H9 (cell line): ENCODE measurements around the gene GTPBP4. TPM values are rescaled to one million over a fixed set of nuclear protein-coding genes. Genes with fewer than 3 reads are reported as not detected.

Experiments used
- DNase-seq: peaks from one replicate; pipeline ENCODE4 v3.0.0-alpha.2; 2017
- H2AFZ ChIP-seq: one replicate; pipeline ENCODE4 v1.6.1; 2013; ENCODE audit warnings: mild to moderate bottlenecking, low read length, control low read depth, moderate library complexity
- H2AK5ac ChIP-seq: 2 replicates; pipeline ENCODE4 v1.6.1; 2013; ENCODE audit warnings: low read length, control low read depth, mixed read lengths; ENCODE audit not compliant: insufficient read length
- H2BK120ac ChIP-seq: one replicate; pipeline ENCODE4 v1.6.1; 2013; ENCODE audit warnings: low read depth, mild to moderate bottlenecking, low read length, control low read depth, inconsistent platforms; ENCODE audit not compliant: poor library complexity, severe bottlenecking
- H2BK12ac ChIP-seq: 2 replicates; pipeline ENCODE4 v1.6.1; 2013; ENCODE audit warnings: low read length, control low read depth, mixed read lengths, low read depth; ENCODE audit not compliant: insufficient read length
- H2BK15ac ChIP-seq: 2 replicates; pipeline ENCODE4 v1.6.1; 2013; ENCODE audit warnings: low read depth, low read length, control low read depth
- H2BK20ac ChIP-seq: one replicate; pipeline ENCODE4 v1.6.1; 2013; ENCODE audit warnings: low read depth, mild to moderate bottlenecking, low read length, control low read depth, inconsistent platforms; ENCODE audit not compliant: poor library complexity, severe bottlenecking
- H2BK5ac ChIP-seq: 2 replicates; pipeline ENCODE4 v1.6.1; 2013; ENCODE audit warnings: low read length, control low read depth, mixed read lengths; ENCODE audit not compliant: insufficient read length
- H3K14ac ChIP-seq: 2 replicates; pipeline ENCODE4 v1.6.1; 2013; ENCODE audit warnings: low read length, control low read depth; ENCODE audit not compliant: insufficient read depth
- H3K18ac ChIP-seq: 2 replicates; pipeline ENCODE4 v1.6.1; 2013; ENCODE audit warnings: low read depth, mild to moderate bottlenecking, mixed read lengths, low read length, control low read depth; ENCODE audit not compliant: insufficient read length
- H3K23ac ChIP-seq: 2 replicates; pipeline ENCODE4 v1.6.1; 2013; ENCODE audit warnings: low read length, control low read depth, mixed read lengths, low read depth; ENCODE audit not compliant: insufficient read length
- H3K23me2 ChIP-seq: 2 replicates; pipeline ENCODE4 v1.6.1; 2013; ENCODE audit warnings: low read depth, mild to moderate bottlenecking, mixed read lengths, low read length, control low read depth; ENCODE audit not compliant: insufficient read length, poor library complexity, severe bottlenecking
- H3K27ac ChIP-seq: 2 replicates; pipeline ENCODE4 v1.5.1; 2013; ENCODE audit warnings: low read length, control low read depth, mixed read lengths, low read depth; ENCODE audit not compliant: insufficient read length
- H3K27me3 ChIP-seq: 2 replicates; pipeline ENCODE4 v1.6.1; 2013; ENCODE audit warnings: low read length, control low read depth, inconsistent platforms; ENCODE audit not compliant: insufficient read depth
- H3K4ac ChIP-seq: 2 replicates; pipeline ENCODE4 v1.6.1; 2013; ENCODE audit warnings: low read depth, mild to moderate bottlenecking, control low read depth, inconsistent platforms, low read length, moderate library complexity
- H3K4me1 ChIP-seq: 2 replicates; pipeline ENCODE4 v1.6.1; 2013; ENCODE audit warnings: low read length, control low read depth, inconsistent platforms; ENCODE audit not compliant: insufficient read depth
- H3K4me2 ChIP-seq: 2 replicates; pipeline ENCODE4 v1.6.1; 2013; ENCODE audit warnings: low read length, control low read depth, mixed read lengths; ENCODE audit not compliant: insufficient read length, insufficient read depth
- H3K56ac ChIP-seq: 2 replicates; pipeline ENCODE4 v1.6.1; 2013; ENCODE audit warnings: low read depth, mild to moderate bottlenecking, mixed read lengths, low read length, control low read depth; ENCODE audit not compliant: insufficient read length
- H3K79me1 ChIP-seq: 2 replicates; pipeline ENCODE4 v1.6.1; 2013; ENCODE audit warnings: low read depth, mild to moderate bottlenecking, moderate library complexity, low read length, control low read depth, inconsistent platforms; ENCODE audit not compliant: insufficient read depth, poor library complexity, severe bottlenecking
- H3K79me2 ChIP-seq: 2 replicates; pipeline ENCODE4 v1.6.1; 2013; ENCODE audit warnings: low read length, control low read depth, inconsistent platforms; ENCODE audit not compliant: insufficient read depth
- H3K9ac ChIP-seq: 2 replicates; pipeline ENCODE4 v1.6.1; 2013; ENCODE audit warnings: low read length, control low read depth, mixed read lengths; ENCODE audit not compliant: insufficient read length; ENCODE audit errors: extremely low read depth
- H3K9me3 ChIP-seq: one replicate; pipeline ENCODE4 v1.6.1; 2013; ENCODE audit warnings: low read depth, low read length, inconsistent platforms; ENCODE audit not compliant: control insufficient read depth
- H3T11ph ChIP-seq: one replicate; pipeline ENCODE4 v1.6.1; 2013; ENCODE audit warnings: mild to moderate bottlenecking, low read length, control low read depth, inconsistent platforms
- H4K20me1 ChIP-seq: one replicate; pipeline ENCODE4 v1.6.1; 2013; ENCODE audit not compliant: control insufficient read depth, insufficient read length, insufficient read depth
- H4K5ac ChIP-seq: 2 replicates; pipeline ENCODE4 v1.6.1; 2013; ENCODE audit warnings: low read depth, mild to moderate bottlenecking, mixed read lengths, low read length, control low read depth; ENCODE audit not compliant: insufficient read length
- H4K8ac ChIP-seq: replicated peaks from 2 replicates; pipeline ENCODE4 v1.6.1; 2013; ENCODE audit warnings: low read length, control low read depth, mixed read lengths, low read depth; ENCODE audit not compliant: insufficient read length
- H4K91ac ChIP-seq: 2 replicates; pipeline ENCODE4 v1.6.1; 2013; ENCODE audit warnings: low read depth, mild to moderate bottlenecking, moderate library complexity, mixed read lengths, low read length, control low read depth; ENCODE audit not compliant: insufficient read length
- H3K27ac Mint-ChIP-seq, 3 experiments: 2 replicates in 2 of 3; 3 replicates in 1 of 3; pipeline ENCODE4 v1.8.0; 2020 to 2021; ENCODE audit warnings: mixed read lengths in 3 of 3, mild to moderate bottlenecking in 1 of 3, moderate library complexity in 1 of 3
- H3K27me3 Mint-ChIP-seq: 2 replicates; pipeline ENCODE4 v1.8.0; 2021; ENCODE audit warnings: low read depth, mild to moderate bottlenecking, moderate library complexity, mixed read lengths
- H3K36me3 Mint-ChIP-seq, 3 experiments: 2 replicates in 2 of 3; 3 replicates in 1 of 3; pipeline ENCODE4 v1.8.0; 2020 to 2021; ENCODE audit warnings: low read depth in 3 of 3, mixed read lengths in 3 of 3; ENCODE audit not compliant: insufficient read depth in 1 of 3
- H3K4me1 Mint-ChIP-seq, 2 experiments: 2 replicates each; pipeline ENCODE4 v1.8.0; 2020; ENCODE audit warnings: mixed read lengths in 2 of 2
- H3K4me3 Mint-ChIP-seq, 2 experiments: 2 replicates in 1 of 2; 3 replicates in 1 of 2; pipeline ENCODE4 v1.8.0; 2020 to 2021; ENCODE audit warnings: mild to moderate bottlenecking in 2 of 2, mixed read lengths in 2 of 2, moderate library complexity in 1 of 2
- H3K9me3 Mint-ChIP-seq, 2 experiments: 2 replicates in 1 of 2; 3 replicates in 1 of 2; pipeline ENCODE4 v1.8.0; 2020; ENCODE audit warnings: mild to moderate bottlenecking in 2 of 2, mixed read lengths in 2 of 2, moderate library complexity in 1 of 2
- WGBS: extraction: QIAGEN DNeasy Blood & Tissue Kit; methylation state at CpG from one replicate; pipeline ENCODE4 v1.1.7; 2013; ENCODE audit warnings: missing lambda C conversion rate, low lambda C conversion rate, mixed read lengths; ENCODE audit not compliant: insufficient read length; ENCODE audit errors: extremely low coverage; 5-methylcytosine and 5-hydroxymethylcytosine counted together
- total RNA-seq: library from RNA; stranded (reverse); gene quantifications from 2 replicates; pipeline ENCODE4 v1.2.1, GENCODE V29; 2021
- TF ChIP-seq, protein P1 (sequence below): fragments of 200-600 bp; sonication (generic); conservative IDR thresholded peaks from 3 replicates; pipeline ENCODE4 v1.8.0; 2021; ENCODE audit warnings: antibody characterized with exemption, mild to moderate bottlenecking

GTPBP4 gene
- total RNA-seq, 1 experiment from 2014 or later: 134 TPM

DNA sequence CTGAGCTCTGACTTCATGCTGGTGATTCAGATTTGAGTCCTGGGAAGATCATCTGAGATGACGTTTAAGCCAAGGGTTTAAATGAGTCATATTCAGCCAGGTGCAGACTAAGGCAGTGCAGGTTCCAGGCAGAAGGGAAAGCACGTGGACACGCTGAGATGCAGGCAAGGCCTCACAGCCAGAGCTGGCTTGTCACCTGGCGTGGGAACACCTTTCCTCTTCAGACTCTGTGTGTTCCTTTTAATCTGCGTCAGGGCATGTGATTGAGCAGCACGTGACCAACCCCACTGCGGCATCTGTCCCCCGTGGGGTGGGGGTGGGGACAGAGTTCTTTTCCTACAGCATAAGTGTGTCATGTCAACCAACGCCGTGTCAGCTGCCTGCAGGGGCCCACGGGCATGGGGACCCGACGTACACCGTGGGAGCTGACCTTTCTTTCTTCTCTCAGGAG, 48.1 kb downstream of the GTPBP4 start:
- Histone ChIP-seq H3K4ac (no peak overlapping the region), H3K27me3 (no peaks in the 10 kb centered on the region), H3K27ac (no peak overlapping the region), H3K56ac (no peak overlapping the region), H2BK20ac (no peak overlapping the region), H2BK5ac (no peak overlapping the region), H3K79me2 (no peaks in the 10 kb centered on the region), H2AFZ (no peak overlapping the region), H3K23me2 (no peaks in the 10 kb centered on the region), H2BK15ac (no peak overlapping the region), H3T11ph (no peak overlapping the region), H3K14ac (no peak overlapping the region), H3K18ac (no peak overlapping the region), H3K4me1 (no peaks in the 10 kb centered on the region; the same call in 1 of the 2 replicates), H4K20me1 (no peaks in the 10 kb centered on the region), H2BK12ac (no peak overlapping the region), H4K8ac (no peak overlapping the region), H2AK5ac (no peak overlapping the region), H2BK120ac (no peak overlapping the region), H4K91ac (no peak overlapping the region), H3K79me1 (no peaks in the 10 kb centered on the region), H3K9ac (no peak overlapping the region), H3K23ac (no peak overlapping the region), H3K9me3 (no peaks in the 10 kb centered on the region), H3K4me2 (no peak overlapping the region), H4K5ac (no peak overlapping the region)
- Mint-ChIP-seq H3K27ac (peak overlapping the region in 2 of 3 experiments; percentile 46 to 49; a peak in 4 of 7 replicates), H3K4me1 (peaks cover 15 to 27% of the 10 kb centered on the region in 2 experiments), H3K9me3 (no peaks in the 10 kb centered on the region), H3K36me3 (peaks cover 6 to 15% (median 13%) of the 10 kb centered on the region in 3 experiments; a peak in 6 of 7 replicates), H3K4me3 (no peak overlapping the region), H3K27me3 (no peaks in the 10 kb centered on the region)
- no peak for DNase-seq
- no CpG with 5 or more reads among the region's 14 CpGs for WGBS
- TF ChIP-seq, protein P1, sequence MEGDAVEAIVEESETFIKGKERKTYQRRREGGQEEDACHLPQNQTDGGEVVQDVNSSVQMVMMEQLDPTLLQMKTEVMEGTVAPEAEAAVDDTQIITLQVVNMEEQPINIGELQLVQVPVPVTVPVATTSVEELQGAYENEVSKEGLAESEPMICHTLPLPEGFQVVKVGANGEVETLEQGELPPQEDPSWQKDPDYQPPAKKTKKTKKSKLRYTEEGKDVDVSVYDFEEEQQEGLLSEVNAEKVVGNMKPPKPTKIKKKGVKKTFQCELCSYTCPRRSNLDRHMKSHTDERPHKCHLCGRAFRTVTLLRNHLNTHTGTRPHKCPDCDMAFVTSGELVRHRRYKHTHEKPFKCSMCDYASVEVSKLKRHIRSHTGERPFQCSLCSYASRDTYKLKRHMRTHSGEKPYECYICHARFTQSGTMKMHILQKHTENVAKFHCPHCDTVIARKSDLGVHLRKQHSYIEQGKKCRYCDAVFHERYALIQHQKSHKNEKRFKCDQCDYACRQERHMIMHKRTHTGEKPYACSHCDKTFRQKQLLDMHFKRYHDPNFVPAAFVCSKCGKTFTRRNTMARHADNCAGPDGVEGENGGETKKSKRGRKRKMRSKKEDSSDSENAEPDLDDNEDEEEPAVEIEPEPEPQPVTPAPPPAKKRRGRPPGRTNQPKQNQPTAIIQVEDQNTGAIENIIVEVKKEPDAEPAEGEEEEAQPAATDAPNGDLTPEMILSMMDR: no peak
